ENCODE data around the gene RNF13. TPM values are rescaled to one million over a fixed set of nuclear protein-coding genes. Genes with fewer than 3 reads are reported as not detected.

Gene RNF13
- total and polyA plus RNA-seq, 8 donors, result 18.1 to 51.9 (median 35.3) TPM

DNA sequence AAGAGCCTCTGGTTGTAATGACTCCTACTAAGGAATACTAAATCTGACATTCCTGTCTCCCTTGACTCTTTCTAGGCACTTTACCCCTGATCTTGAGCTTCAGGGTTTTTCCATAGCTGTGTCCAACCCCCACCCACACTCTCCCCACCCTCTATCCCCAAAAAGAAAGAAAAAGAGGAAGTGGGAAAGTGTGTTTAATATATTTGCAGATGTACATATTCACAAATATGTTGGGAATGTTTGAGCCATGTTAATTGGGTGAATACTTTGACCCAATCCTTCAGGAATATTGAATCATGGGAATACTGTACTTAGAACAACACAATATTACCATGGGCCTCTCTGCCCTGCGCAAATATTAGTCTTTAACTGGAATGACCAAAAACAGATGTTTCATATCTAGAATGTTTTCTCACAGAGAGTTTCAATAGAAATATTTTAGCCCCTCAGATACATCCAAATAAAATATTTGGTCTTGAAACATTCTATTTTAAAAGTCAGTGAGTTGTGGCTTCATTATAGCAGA, 177.5 kb downstream of the RNF13 start:
- 85 to 94% methylated on average over 1 of the region's 1 CpG for WGBS, 2 donors
- TF ChIP-seq, protein P1, sequence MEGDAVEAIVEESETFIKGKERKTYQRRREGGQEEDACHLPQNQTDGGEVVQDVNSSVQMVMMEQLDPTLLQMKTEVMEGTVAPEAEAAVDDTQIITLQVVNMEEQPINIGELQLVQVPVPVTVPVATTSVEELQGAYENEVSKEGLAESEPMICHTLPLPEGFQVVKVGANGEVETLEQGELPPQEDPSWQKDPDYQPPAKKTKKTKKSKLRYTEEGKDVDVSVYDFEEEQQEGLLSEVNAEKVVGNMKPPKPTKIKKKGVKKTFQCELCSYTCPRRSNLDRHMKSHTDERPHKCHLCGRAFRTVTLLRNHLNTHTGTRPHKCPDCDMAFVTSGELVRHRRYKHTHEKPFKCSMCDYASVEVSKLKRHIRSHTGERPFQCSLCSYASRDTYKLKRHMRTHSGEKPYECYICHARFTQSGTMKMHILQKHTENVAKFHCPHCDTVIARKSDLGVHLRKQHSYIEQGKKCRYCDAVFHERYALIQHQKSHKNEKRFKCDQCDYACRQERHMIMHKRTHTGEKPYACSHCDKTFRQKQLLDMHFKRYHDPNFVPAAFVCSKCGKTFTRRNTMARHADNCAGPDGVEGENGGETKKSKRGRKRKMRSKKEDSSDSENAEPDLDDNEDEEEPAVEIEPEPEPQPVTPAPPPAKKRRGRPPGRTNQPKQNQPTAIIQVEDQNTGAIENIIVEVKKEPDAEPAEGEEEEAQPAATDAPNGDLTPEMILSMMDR (IDR thresholded peaks at IDR 0.05), result no peak
- DNase-seq, result no peak
- Histone ChIP-seq H3K4me3 (no peak overlapping the region), H3K4me1 (no peaks in the 10 kb centered on the region), H3K27me3 (no peaks in the 10 kb centered on the region), H3K9me3 (no peaks in the 10 kb centered on the region), H3K36me3 (no peaks in the 10 kb centered on the region), H3K27ac (no peak overlapping the region)
- intact Hi-C loops (cut with DNase I), result no loop called here
- no peak for FAIRE-seq
- ATAC-seq, result no peak

- H3K9me3 ChIP-seq, result no peaks in the 10 kb centered on the region
- TF ChIP-seq, protein P1 (IDR thresholded peaks at IDR 0.05), result no peak
- no peak for FAIRE-seq
Measured at GRCh38 chr3:149992416-149993058, 179.5 kb downstream of the RNF13 start.

DNA sequence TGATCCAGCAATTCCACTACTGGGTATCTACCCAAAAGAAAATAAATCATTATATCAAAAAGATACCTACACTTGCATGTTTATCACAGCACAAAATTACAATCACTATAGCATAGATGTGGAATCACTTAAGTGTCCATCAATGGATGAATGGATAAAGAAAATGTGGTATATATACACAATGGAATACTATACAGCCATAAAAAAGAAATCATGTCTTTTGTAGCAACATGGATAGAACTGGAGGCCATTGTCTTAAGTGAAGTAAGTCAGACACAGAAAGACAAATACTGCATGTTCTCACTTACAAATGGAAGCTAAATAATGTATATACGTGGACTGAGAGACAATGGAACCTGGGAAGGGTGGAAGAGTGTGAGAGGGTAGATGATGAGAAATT, 185.9 kb downstream of the RNF13 start:
- TF ChIP-seq, protein P1 (IDR thresholded peaks at IDR 0.05), result no peak
- H3K27me3 ChIP-seq, result no peaks in the 10 kb centered on the region
- ATAC-seq (no peak), DNase-seq (no peak), FAIRE-seq (no peak)
- H3K27ac ChIP-seq, result no peak overlapping the region
- H3K36me3 ChIP-seq, result no peaks in the 10 kb centered on the region
- no peaks in the 10 kb centered on the region for H3K4me1 ChIP-seq
- WGBS, 2 donors, result 93 to 97% methylated on average over 1 of the region's 1 CpG
- intact Hi-C loops (cut with DNase I), result no loop called here
- no peak overlapping the region for H3K4me3 ChIP-seq
- no peaks in the 10 kb centered on the region for H3K9me3 ChIP-seq

More at GRCh38 chr3:149992416-149993058, 179.5 kb downstream of the RNF13 start:
- DNase-seq (no peak), ATAC-seq (no peak)
- H3K27ac ChIP-seq, result no peak overlapping the region
- no peaks in the 10 kb centered on the region for H3K4me1 ChIP-seq
- intact Hi-C loops (cut with DNase I), result no loop called here
- 94 to 98% methylated on average over 4 of the region's 4 CpGs for WGBS, 2 donors
- no peaks in the 10 kb centered on the region for H3K36me3 ChIP-seq
- H3K27me3 ChIP-seq, result no peaks in the 10 kb centered on the region
- H3K4me3 ChIP-seq, result no peak overlapping the region

DNA sequence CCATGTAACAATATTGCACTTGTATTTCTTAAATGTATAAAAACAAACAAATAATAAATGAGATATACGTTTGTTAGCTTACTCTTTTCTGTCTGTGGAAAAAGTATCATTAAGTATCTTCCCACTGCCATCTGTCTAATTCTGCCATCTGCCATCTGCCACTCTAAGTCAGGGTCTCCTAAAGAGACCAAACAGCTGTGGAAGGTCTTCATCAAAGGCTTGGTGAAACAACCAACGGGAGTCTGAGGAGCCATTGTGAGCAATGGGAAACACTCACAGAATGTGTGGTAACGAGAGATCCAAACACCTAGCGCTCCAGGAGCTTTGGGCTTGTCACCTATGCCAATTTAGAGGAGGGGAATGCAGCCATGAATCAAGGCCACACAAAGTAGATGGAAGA, 186.4 kb downstream of the RNF13 start:
- no peak overlapping the region for H3K27ac ChIP-seq
- H3K27me3 ChIP-seq, result no peaks in the 10 kb centered on the region
- no peak for FAIRE-seq
- H3K4me1 ChIP-seq, result no peaks in the 10 kb centered on the region
- H3K4me3 ChIP-seq, result no peak overlapping the region
- ATAC-seq, result no peak
- no peaks in the 10 kb centered on the region for H3K36me3 ChIP-seq
- H3K9me3 ChIP-seq, result no peaks in the 10 kb centered on the region
- TF ChIP-seq, protein P1 (IDR thresholded peaks at IDR 0.05), result no peak
- no peak for DNase-seq
- intact Hi-C loops (cut with DNase I), result no loop called here
- WGBS, 2 donors, result 87 to 92% methylated on average over 4 of the region's 4 CpGs

DNA sequence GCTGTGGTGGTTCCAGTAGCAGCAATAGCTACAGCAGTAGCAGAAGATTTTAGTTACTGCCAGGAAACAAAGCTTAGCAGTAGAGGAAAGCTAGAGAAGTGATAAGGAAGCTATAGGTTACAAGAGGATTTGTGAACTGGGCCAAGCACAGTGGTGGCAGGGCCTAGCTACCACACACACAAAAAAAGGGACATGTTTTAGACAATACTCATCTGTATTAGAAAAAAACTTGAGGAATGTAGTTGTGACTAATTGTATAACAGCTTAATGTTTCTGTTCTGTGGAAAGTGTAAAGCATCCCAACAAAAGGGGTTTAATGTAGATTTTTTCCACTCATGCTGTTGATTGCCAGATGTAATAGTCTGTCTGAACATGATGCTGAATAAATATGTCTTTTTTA, 187.6 kb downstream of the RNF13 start:
- Histone ChIP-seq H3K27ac (no peak overlapping the region), H3K36me3 (no peaks in the 10 kb centered on the region), H3K9me3 (no peaks in the 10 kb centered on the region), H3K4me3 (no peak overlapping the region), H3K4me1 (no peaks in the 10 kb centered on the region), H3K27me3 (no peaks in the 10 kb centered on the region)
- intact Hi-C loops (cut with DNase I), result no loop called here
- FAIRE-seq, result no peak
- DNase-seq, result no peak
- no peak for ATAC-seq
- TF ChIP-seq, protein P1 (IDR thresholded peaks at IDR 0.05), result no peak

All from pancreas (tissue), 10 donors.